GM23248 (cell line): ENCODE measurements around the gene IP6K3. TPM values are rescaled to one million over a fixed set of nuclear protein-coding genes. Genes with fewer than 3 reads are reported as not detected.

Source experiments
- DNase-seq: peaks from one replicate; pipeline ENCODE4 v3.0.0-alpha.2; 2015
- H2AFZ ChIP-seq: fragments of 200-600 bp; sonication (generic); 2 replicates; pipeline ENCODE4 v1.6.1; 2016; ENCODE audit warnings: antibody characterized with exemption
- H3F3A ChIP-seq: fragments of 200-600 bp; sonication (generic); 2 replicates; pipeline ENCODE4 v1.6.1; 2016; ENCODE audit warnings: mild to moderate bottlenecking, antibody characterized with exemption, mixed run types; ENCODE audit not compliant: insufficient read depth
- H3K27ac ChIP-seq: fragments of 200-600 bp; sonication (generic); 2 replicates; pipeline ENCODE4 v1.5.1; 2016; ENCODE audit warnings: mild to moderate bottlenecking
- H3K27me3 ChIP-seq: fragments of 200-600 bp; sonication (generic); replicated peaks from 2 replicates; pipeline ENCODE4 v1.6.1; 2016; ENCODE audit warnings: mild to moderate bottlenecking; ENCODE audit not compliant: insufficient read depth
- H3K36me3 ChIP-seq: fragments of 200-600 bp; sonication (generic); 2 replicates; pipeline ENCODE4 v1.6.1; 2016; ENCODE audit warnings: low read depth, mild to moderate bottlenecking
- H3K4me1 ChIP-seq: fragments of 200-600 bp; sonication (generic); 2 replicates; pipeline ENCODE4 v1.6.1; 2016; ENCODE audit warnings: mild to moderate bottlenecking; ENCODE audit not compliant: insufficient read depth
- H3K4me2 ChIP-seq: fragments of 200-600 bp; sonication (generic); one replicate; pipeline ENCODE4 v1.6.1; 2016; ENCODE audit warnings: mild to moderate bottlenecking; ENCODE audit not compliant: unreplicated experiment
- H3K4me3 ChIP-seq: fragments of 200-600 bp; sonication (generic); 2 replicates; pipeline ENCODE4 v1.5.1; 2016; ENCODE audit warnings: mild to moderate bottlenecking
- H3K79me2 ChIP-seq: fragments of 200-600 bp; sonication (generic); 2 replicates; pipeline ENCODE4 v1.6.1; 2016; ENCODE audit warnings: mild to moderate bottlenecking; ENCODE audit not compliant: insufficient read depth
- H3K9ac ChIP-seq: fragments of 200-600 bp; sonication (generic); 2 replicates; pipeline ENCODE4 v1.6.1; 2016; ENCODE audit warnings: mild to moderate bottlenecking
- H3K9me2 ChIP-seq: fragments of 200-600 bp; sonication (generic); 2 replicates; pipeline ENCODE4 v1.6.1; 2016; ENCODE audit warnings: mixed run types, mild to moderate bottlenecking, moderate library complexity; ENCODE audit not compliant: insufficient read depth
- H3K9me3 ChIP-seq: fragments of 200-600 bp; sonication (generic); one replicate; pipeline ENCODE4 v1.6.1; 2017; ENCODE audit warnings: low read depth
- H4K20me1 ChIP-seq: fragments of 200-600 bp; sonication (generic); 2 replicates; pipeline ENCODE4 v1.6.0; 2016; ENCODE audit not compliant: insufficient read depth
- EZH2 ChIP-seq: fragments of 200-600 bp; sonication (generic); IDR thresholded peaks from 2 replicates; pipeline ENCODE4 v1.6.1; 2018; ENCODE audit warnings: antibody characterized with exemption, mild to moderate bottlenecking; ENCODE audit not compliant: insufficient read depth, poor library complexity, severe bottlenecking
- EZH2phosphoT487 ChIP-seq: fragments of 200-600 bp; sonication (generic); IDR thresholded peaks from 2 replicates; pipeline ENCODE4 v1.6.1; 2018; ENCODE audit warnings: antibody characterized with exemption, moderate library complexity, mild to moderate bottlenecking, low read depth; ENCODE audit not compliant: insufficient read depth
- WGBS, 2 experiments: methylation state at CpG; one replicate each; pipeline ENCODE4 v1.1.6; 2015 to 2017; ENCODE audit warnings: low lambda C conversion rate in 2 of 2, low coverage in 1 of 2; ENCODE audit errors: missing lambda C conversion rate in 2 of 2; 5-methylcytosine and 5-hydroxymethylcytosine counted together
- in situ Hi-C: fragments of 300-500 bp; cut with MboI; formaldehyde crosslinking; loops from 2 replicates; pipeline ENCODE4 v1.15.0; 2020
- polyA plus RNA-seq: library from polyadenylated mRNA; unstranded; fragments of >200 nt; fragmentation: Nextera tagmentation; extraction: Ambion mirVana; gene quantifications from 2 replicates; pipeline ENCODE4 v1.2.1, GENCODE V29; 2016
- total RNA-seq: library from RNA; depleted of rRNA; stranded (reverse); fragments of >200 nt; shearing (Covaris generic); gene quantifications from 2 replicates; pipeline ENCODE4 v1.2.3, GENCODE V29; 2014

IP6K3 gene
- total and polyA plus RNA-seq, 2 experiments from 2014 or later: not detected

DNA sequence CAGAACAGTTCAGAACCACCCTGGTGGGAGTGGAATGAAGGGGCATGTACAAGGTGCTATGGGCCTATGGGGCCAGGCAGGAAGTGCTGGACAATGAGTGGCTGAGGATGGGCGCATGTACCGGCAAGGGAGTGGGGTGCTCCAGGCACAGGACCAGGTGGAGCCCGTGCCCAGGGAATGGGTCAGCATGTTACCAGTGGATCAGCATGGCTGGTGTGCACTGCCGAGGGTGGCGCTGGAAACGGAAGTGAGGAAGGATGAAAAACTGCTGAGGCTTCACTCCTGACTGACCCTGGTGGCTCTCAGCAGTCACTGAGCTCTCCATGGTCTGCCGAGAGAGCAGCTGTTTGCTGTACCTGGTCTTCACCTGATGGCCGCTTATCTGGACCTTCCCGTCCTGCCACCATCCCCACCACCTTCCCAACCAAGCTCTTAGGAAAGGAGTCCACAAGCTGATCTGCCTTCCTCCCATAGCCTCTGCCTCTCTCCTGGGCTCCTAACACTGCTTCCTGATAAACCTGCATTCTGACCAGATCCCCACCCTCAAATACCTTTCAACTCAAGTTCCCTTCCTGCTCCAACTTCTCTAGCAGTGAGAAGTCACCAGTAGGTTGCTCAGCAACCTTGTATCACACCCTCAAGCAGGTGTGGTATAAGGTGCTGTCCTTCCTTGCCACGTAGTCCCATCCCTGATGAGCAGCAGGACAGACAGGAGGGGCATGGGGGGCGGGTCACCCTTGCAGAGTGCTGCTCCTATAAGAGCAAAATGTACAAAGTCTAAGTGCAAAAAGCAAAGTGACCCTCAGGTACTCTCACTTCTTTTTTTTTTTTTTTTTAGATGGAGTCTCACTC, 42.3 kb downstream of the IP6K3 start:
- peaks cover 6% of the 10 kb centered on the region; the same call in 1 of the 2 replicates for H3K79me2 ChIP-seq
- H3K36me3 ChIP-seq: peaks cover 6% of the 10 kb centered on the region; the same call in 1 of the 2 replicates
- no peaks in the 10 kb centered on the region for H4K20me1 ChIP-seq
- no peaks in the 10 kb centered on the region for H3K9me3 ChIP-seq
- H3K27me3 ChIP-seq: no peaks in the 10 kb centered on the region
- H3F3A ChIP-seq: peaks cover 5% of the 10 kb centered on the region
- H3K4me2 ChIP-seq: no peak overlapping the region
- no peaks in the 10 kb centered on the region for H3K9me2 ChIP-seq
- no peak overlapping the region for H2AFZ ChIP-seq
- in situ Hi-C loops: loop anchor here (10.0 kb wide), 1 partner anchor 120 kb away; the partner anchor contains the start of gene BAK1
- DNase-seq: no peak
- no peak overlapping the region for H3K27ac ChIP-seq
- 83 to 85% methylated on average over 11 of the region's 11 CpGs for WGBS, 2 experiments
- H3K4me1 ChIP-seq: peaks cover 7% of the 10 kb centered on the region; the same call in 1 of the 2 replicates
- H3K9ac ChIP-seq: no peak overlapping the region
- no peak for TF ChIP-seq EZH2
- TF ChIP-seq EZH2phosphoT487: no peak
- no peak overlapping the region for H3K4me3 ChIP-seq

DNA sequence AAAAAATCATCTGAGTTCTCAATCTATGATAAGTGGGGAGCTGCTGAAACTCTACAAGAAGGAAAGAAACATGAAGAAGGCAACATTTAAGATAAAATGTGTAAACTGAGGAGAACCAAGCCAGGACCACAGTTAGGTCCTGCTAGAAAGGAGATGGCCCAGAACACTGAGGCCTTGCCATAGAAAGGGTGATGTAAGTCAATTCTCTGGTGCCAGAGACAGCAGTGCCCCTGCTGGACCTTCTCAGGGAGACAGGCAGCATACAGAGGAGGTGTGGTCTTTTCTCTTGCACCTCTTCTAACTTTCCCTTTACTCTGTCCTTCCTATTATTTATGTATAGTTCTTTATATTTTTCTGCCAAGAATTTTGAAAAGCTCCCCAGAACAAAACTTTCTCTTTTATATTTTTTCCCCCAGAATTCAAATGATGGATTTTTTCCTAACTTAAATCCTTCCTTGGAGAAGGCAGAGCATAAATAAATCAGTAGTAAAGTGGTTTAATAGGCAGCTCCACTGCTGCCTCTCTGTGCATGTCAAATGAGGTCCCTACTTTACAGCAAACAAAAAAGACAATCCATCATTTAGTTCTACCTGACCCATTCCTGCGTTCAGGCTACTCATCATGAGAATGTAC, 44.2 kb downstream of the IP6K3 start:
- peak; percentile 84 for DNase-seq

DNA sequence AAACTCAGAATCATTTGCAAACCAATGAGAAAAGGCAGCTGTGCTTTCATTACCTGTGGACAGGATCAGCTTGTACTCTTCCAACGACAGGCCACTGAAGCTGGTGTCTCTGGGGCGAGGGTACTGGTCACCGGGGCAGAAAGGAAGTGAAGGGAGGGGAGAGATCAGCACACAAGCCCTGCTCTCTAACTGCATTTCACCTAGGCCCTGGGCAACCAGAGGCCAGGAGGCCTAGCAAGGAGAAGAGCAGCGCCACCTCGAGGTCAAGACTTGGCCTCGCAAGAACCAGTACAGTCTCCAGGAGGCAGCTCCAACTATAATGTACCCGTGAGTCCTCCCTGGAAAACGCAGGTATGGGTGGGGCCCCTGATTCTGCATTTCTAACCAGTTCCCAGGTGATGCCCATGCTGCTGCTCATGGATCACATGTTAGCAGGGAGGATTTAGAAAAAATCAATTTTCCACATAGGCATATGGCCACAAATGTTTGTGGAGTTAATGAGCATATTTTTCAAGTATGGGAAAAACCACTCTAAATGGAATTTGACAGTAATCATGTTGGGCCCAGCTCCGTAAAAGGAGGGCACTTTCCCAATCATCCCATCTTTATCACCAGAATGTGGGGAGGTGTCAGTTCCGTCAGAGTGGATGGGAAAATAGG, 46.2 kb downstream of the IP6K3 start:
- H3K79me2 ChIP-seq: no peaks in the 10 kb centered on the region
- H3F3A ChIP-seq: peaks cover 25% of the 10 kb centered on the region
- TF ChIP-seq EZH2 (no peak), EZH2phosphoT487 (no peak)
- no peak overlapping the region for H3K4me2 ChIP-seq
- no peak overlapping the region for H3K27ac ChIP-seq
- in situ Hi-C loops: loop anchor here (10.0 kb wide), 1 partner anchor 116 kb away; the partner anchor contains the start of gene BAK1
- H3K9me2 ChIP-seq: no peaks in the 10 kb centered on the region
- no peak overlapping the region for H3K4me3 ChIP-seq
- H3K4me1 ChIP-seq: peaks cover 24% of the 10 kb centered on the region
- no peaks in the 10 kb centered on the region for H4K20me1 ChIP-seq
- no peaks in the 10 kb centered on the region for H3K27me3 ChIP-seq
- WGBS, 2 experiments: 35 to 46% methylated on average over 10 of the region's 10 CpGs
- H3K9me3 ChIP-seq: no peaks in the 10 kb centered on the region
- DNase-seq: peak; percentile 87
- H2AFZ ChIP-seq: no peak overlapping the region
- peaks cover 12% of the 10 kb centered on the region; the same call in 1 of the 2 replicates for H3K36me3 ChIP-seq
- peak overlapping the region; percentile 26; the same call in 1 of the 2 replicates for H3K9ac ChIP-seq

More for the DNA sequence above, 44.2 kb downstream of the IP6K3 start:
- peaks cover 6% of the 10 kb centered on the region; the same call in 1 of the 2 replicates for H3K36me3 ChIP-seq
- H3K9me3 ChIP-seq: no peaks in the 10 kb centered on the region
- no peaks in the 10 kb centered on the region for H3K27me3 ChIP-seq
- H3K27ac ChIP-seq: peak overlapping the region; percentile 51
- no peak for TF ChIP-seq EZH2phosphoT487
- TF ChIP-seq EZH2: no peak
- 100% methylated on average over 1 of the region's 1 CpG for WGBS, 2 experiments
- H3K79me2 ChIP-seq: no peaks in the 10 kb centered on the region
- H3K4me3 ChIP-seq: no peak overlapping the region
- H3K4me1 ChIP-seq: peaks cover 7% of the 10 kb centered on the region; the same call in 1 of the 2 replicates
- H3F3A ChIP-seq: peaks cover 5% of the 10 kb centered on the region
- no peak overlapping the region for H2AFZ ChIP-seq
- no peaks in the 10 kb centered on the region for H3K9me2 ChIP-seq
- H4K20me1 ChIP-seq: no peaks in the 10 kb centered on the region
- peak overlapping the region; percentile 7; the same call in 1 of the 2 replicates for H3K9ac ChIP-seq
- in situ Hi-C loops: loop anchor here (10.0 kb wide), 1 partner anchor 118 kb away; the partner anchor contains the start of gene BAK1
- no peak overlapping the region for H3K4me2 ChIP-seq

DNA sequence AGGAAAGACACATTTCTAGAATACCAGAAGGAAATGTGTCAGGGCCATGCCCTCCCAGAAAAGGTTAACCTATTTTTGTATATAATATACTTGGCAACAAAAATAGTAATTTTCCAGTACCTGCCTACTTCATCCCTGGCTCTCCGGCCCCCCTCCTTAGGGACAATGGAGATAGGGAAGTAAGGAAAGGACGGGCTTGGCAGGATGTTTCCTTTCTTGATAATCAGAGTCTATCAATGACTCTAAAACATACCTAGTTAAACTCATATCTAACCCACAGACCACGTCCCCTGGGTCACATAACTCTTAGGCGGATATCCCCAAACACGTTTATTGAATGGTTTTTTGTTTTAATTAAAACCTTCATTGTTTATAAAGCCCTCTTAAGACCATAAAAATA, 47.0 kb downstream of the IP6K3 start:
- Histone ChIP-seq H4K20me1 (no peaks in the 10 kb centered on the region), H3F3A (peaks cover 31% of the 10 kb centered on the region), H3K9me2 (no peaks in the 10 kb centered on the region), H3K27me3 (no peaks in the 10 kb centered on the region), H3K9me3 (no peaks in the 10 kb centered on the region), H3K4me3 (no peak overlapping the region), H3K4me2 (no peak overlapping the region), H3K27ac (no peak overlapping the region), H2AFZ (no peak overlapping the region), H3K9ac (no peak overlapping the region), H3K4me1 (peaks cover 31% of the 10 kb centered on the region), H3K36me3 (peaks cover 12% of the 10 kb centered on the region; the same call in 1 of the 2 replicates), H3K79me2 (no peaks in the 10 kb centered on the region)
- in situ Hi-C loops: loop anchor here (10.0 kb wide), 1 partner anchor 115 kb away; the partner anchor contains the start of gene BAK1
- DNase-seq: no peak
- 89 to 92% methylated on average over 5 of the region's 5 CpGs for WGBS, 2 experiments
- TF ChIP-seq EZH2 (no peak), EZH2phosphoT487 (no peak)
